T-helper 9 cell (primary cell): ENCODE data around the gene PI4KA.

ENCODE experiments used
- DNase-seq: peaks from one replicate; pipeline ENCODE4 v3.0.0-alpha.2; 2020

Gene PI4KA

GRCh38 chr22:20881869-20882815 lies 23.5 kb upstream of the PI4KA start:
- no peak for DNase-seq

GRCh38 chr22:20881231-20881630 lies 22.6 kb upstream of the PI4KA start:
- DNase-seq, result no peak

GRCh38 chr22:20877715-20878114 lies 19.1 kb upstream of the PI4KA start:
- no peak for DNase-seq

- no peak for DNase-seq
Observed at GRCh38 chr22:20875296-20875695, 16.7 kb upstream of the PI4KA start.

- DNase-seq, result no peak
Observed at GRCh38 chr22:20873214-20873613, 14.6 kb upstream of the PI4KA start.

- DNase-seq, result no peak
Observed at GRCh38 chr22:20869234-20869633, 10.6 kb upstream of the PI4KA start.

GRCh38 chr22:20868025-20868962 lies 9.7 kb upstream of the PI4KA start:
- no peak for DNase-seq

GRCh38 chr22:20867179-20868024 lies 8.8 kb upstream of the PI4KA start:
- DNase-seq, result no peak

- no peak for DNase-seq
Observed at GRCh38 chr22:20866736-20867135, 8.1 kb upstream of the PI4KA start.

- DNase-seq, result no peak
Observed at GRCh38 chr22:20865875-20866445, 7.3 kb upstream of the PI4KA start.

- DNase-seq, result no peak
Observed at GRCh38 chr22:20865331-20865730, 6.7 kb upstream of the PI4KA start.

GRCh38 chr22:20864186-20864908 lies 5.7 kb upstream of the PI4KA start:
- DNase-seq, result no peak

- no peak for DNase-seq
Observed at GRCh38 chr22:20863366-20863765, 4.8 kb upstream of the PI4KA start.

GRCh38 chr22:20862540-20862939 lies 3.9 kb upstream of the PI4KA start:
- DNase-seq, result no peak

GRCh38 chr22:20859615-20860014 lies 1.0 kb upstream of the PI4KA start:
- DNase-seq, result no peak

GRCh38 chr22:20857838-20858614 lies 585 bp downstream of the PI4KA start:
- DNase-seq, result peak; percentile 75

- DNase-seq, result no peak
Observed at GRCh38 chr22:20857247-20857643, 1.4 kb downstream of the PI4KA start.

GRCh38 chr22:20853236-20853660 lies 5.4 kb downstream of the PI4KA start:
- no peak for DNase-seq

- no peak for DNase-seq
Observed at GRCh38 chr22:20852503-20852902, 6.1 kb downstream of the PI4KA start.

- no peak for DNase-seq
Observed at GRCh38 chr22:20852076-20852475, 6.5 kb downstream of the PI4KA start.
